ENCODE results near the gene ZER1. TPM values are rescaled to one million over a fixed set of nuclear protein-coding genes. Genes with fewer than 3 reads are reported as not detected.

Gene ZER1
- total RNA-seq, 2 donors from 2014 or later = 33.0 to 33.8 TPM

DNA sequence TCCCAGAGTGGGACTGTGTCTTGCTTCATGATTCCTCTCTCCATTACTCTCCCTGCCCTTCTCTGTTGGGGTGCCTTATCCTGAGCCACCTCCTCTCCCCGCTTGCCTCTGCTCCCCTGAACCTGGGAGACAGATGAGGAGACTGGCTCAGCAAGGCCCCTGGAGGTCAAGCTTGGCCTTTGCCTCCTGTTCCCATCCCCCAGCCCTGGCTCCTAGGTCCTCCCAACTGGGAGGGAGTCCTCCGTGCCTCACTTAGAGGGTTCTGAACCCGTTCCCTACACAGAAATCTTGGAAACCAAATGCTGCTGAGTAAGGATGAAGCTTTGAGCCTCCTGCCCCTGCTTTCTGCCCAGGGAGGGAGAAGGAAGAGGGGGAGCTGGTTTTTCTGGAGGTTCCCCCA, 36.8 kb upstream of the ZER1 start:
- TF ChIP-seq, protein P1, sequence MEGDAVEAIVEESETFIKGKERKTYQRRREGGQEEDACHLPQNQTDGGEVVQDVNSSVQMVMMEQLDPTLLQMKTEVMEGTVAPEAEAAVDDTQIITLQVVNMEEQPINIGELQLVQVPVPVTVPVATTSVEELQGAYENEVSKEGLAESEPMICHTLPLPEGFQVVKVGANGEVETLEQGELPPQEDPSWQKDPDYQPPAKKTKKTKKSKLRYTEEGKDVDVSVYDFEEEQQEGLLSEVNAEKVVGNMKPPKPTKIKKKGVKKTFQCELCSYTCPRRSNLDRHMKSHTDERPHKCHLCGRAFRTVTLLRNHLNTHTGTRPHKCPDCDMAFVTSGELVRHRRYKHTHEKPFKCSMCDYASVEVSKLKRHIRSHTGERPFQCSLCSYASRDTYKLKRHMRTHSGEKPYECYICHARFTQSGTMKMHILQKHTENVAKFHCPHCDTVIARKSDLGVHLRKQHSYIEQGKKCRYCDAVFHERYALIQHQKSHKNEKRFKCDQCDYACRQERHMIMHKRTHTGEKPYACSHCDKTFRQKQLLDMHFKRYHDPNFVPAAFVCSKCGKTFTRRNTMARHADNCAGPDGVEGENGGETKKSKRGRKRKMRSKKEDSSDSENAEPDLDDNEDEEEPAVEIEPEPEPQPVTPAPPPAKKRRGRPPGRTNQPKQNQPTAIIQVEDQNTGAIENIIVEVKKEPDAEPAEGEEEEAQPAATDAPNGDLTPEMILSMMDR (conservative IDR thresholded peaks at IDR 0.05) = no peak
- Histone ChIP-seq H3K27ac (ENCODE audit: low read depth, low read length) (no peak overlapping the region), H3K36me3 (ENCODE audit: control insufficient read depth, insufficient read depth, low read length) (peaks cover 28% of the 10 kb centered on the region), H3K9ac (ENCODE audit: extremely low read depth, low read length, poor library complexity, severe bottlenecking) (no peak overlapping the region), H3K27me3 (ENCODE audit: control insufficient read depth, insufficient read depth, low read length, poor library complexity, severe bottlenecking) (no peaks in the 10 kb centered on the region), H3K9me3 (ENCODE audit: control insufficient read depth, low read length) (no peaks in the 10 kb centered on the region), H3K4me1 (ENCODE audit: control insufficient read depth, insufficient read depth, low read length) (no peaks in the 10 kb centered on the region), H3K4me3 (ENCODE audit: low read length) (no peak overlapping the region)
- Mint-ChIP-seq H3K9me3 (no peaks in the 10 kb centered on the region), H3K4me1 (no peaks in the 10 kb centered on the region), H3K27me3 (ENCODE audit: insufficient read depth) (no peaks in the 10 kb centered on the region), H3K36me3 (ENCODE audit: low read depth) (peaks cover 15% of the 10 kb centered on the region), H3K4me3 (no peak overlapping the region), H3K27ac (no peak overlapping the region)
- no peak for DNase-seq
- WGBS, 2 experiments (ENCODE audit: insufficient coverage in 1 of 2, insufficient read length in 1 of 2) = 81% methylated on average over 3 of the region's 3 CpGs; no CpG with 5 or more reads in 1 of the 2 experiments

DNA sequence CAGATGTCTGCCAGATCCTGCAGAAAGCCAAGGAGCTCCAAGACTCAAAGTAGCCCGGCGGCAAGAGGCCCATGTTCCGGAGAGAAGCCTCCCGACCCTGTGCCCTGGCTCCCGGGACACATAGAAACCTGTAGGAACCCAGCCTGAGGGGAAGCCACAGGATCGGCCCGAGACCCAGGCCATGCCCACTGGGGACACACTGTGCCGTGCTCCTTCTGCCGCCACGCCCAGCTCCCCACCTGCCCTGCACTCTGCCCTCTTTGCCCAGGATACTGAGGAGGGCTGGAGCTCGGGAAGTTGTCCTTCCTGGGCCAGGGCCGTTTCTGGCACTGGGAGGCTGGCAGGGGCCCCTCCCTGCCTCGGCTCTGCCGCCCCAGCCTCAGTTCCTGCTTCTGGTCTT, 36.1 kb upstream of the ZER1 start:
- H3K4me3 ChIP-seq (ENCODE audit: low read length) = no peak overlapping the region
- no peaks in the 10 kb centered on the region for H3K27me3 Mint-ChIP-seq (ENCODE audit: insufficient read depth)
- no peak overlapping the region for H3K27ac ChIP-seq (ENCODE audit: low read depth, low read length)
- no peaks in the 10 kb centered on the region for H3K4me1 Mint-ChIP-seq
- no peaks in the 10 kb centered on the region for H3K27me3 ChIP-seq (ENCODE audit: control insufficient read depth, insufficient read depth, low read length, poor library complexity, severe bottlenecking)
- H3K4me3 Mint-ChIP-seq = no peak overlapping the region
- no peaks in the 10 kb centered on the region for H3K9me3 Mint-ChIP-seq
- no peak overlapping the region for H3K27ac Mint-ChIP-seq
- H3K36me3 ChIP-seq (ENCODE audit: control insufficient read depth, insufficient read depth, low read length) = peaks cover 32% of the 10 kb centered on the region
- no peak for DNase-seq
- H3K4me1 ChIP-seq (ENCODE audit: control insufficient read depth, insufficient read depth, low read length) = no peaks in the 10 kb centered on the region
- no peaks in the 10 kb centered on the region for H3K9me3 ChIP-seq (ENCODE audit: control insufficient read depth, low read length)
- H3K9ac ChIP-seq (ENCODE audit: extremely low read depth, low read length, poor library complexity, severe bottlenecking) = no peak overlapping the region
- TF ChIP-seq, protein P1 (conservative IDR thresholded peaks at IDR 0.05) = no peak
- peaks cover 22% of the 10 kb centered on the region for H3K36me3 Mint-ChIP-seq (ENCODE audit: low read depth)
- 88 to 96% methylated on average over 5 to 14 of the region's 14 CpGs for WGBS, 2 experiments (ENCODE audit: insufficient coverage in 1 of 2, insufficient read length in 1 of 2)

- Histone ChIP-seq H3K27me3 (ENCODE audit: control insufficient read depth, insufficient read depth, low read length, poor library complexity, severe bottlenecking) (no peaks in the 10 kb centered on the region), H3K4me1 (ENCODE audit: control insufficient read depth, insufficient read depth, low read length) (no peaks in the 10 kb centered on the region), H3K9ac (ENCODE audit: extremely low read depth, low read length, poor library complexity, severe bottlenecking) (no peak overlapping the region), H3K27ac (ENCODE audit: low read depth, low read length) (no peak overlapping the region), H3K9me3 (ENCODE audit: control insufficient read depth, low read length) (no peaks in the 10 kb centered on the region), H3K4me3 (ENCODE audit: low read length) (no peak overlapping the region), H3K36me3 (ENCODE audit: control insufficient read depth, insufficient read depth, low read length) (peaks cover 44% of the 10 kb centered on the region)
- Mint-ChIP-seq H3K36me3 (ENCODE audit: low read depth) (peaks cover 37% of the 10 kb centered on the region), H3K4me1 (no peaks in the 10 kb centered on the region), H3K27me3 (ENCODE audit: insufficient read depth) (no peaks in the 10 kb centered on the region), H3K9me3 (no peaks in the 10 kb centered on the region), H3K4me3 (no peak overlapping the region), H3K27ac (no peak overlapping the region)
- no peak for DNase-seq
- TF ChIP-seq, protein P1 (conservative IDR thresholded peaks at IDR 0.05) = no peak
- 90 to 92% methylated on average over 14 of the region's 14 CpGs for WGBS, 2 experiments (ENCODE audit: insufficient coverage in 1 of 2, insufficient read length in 1 of 2)
Measured at GRCh38 chr9:128805661-128806060, 33.9 kb upstream of the ZER1 start.

Data from endodermal cell (in vitro differentiated cells).